DND-41 (cell line): ENCODE results near the gene BGN.

Experiments
- ATAC-seq: fragments of 200-7000 bp; cut with Tn5 transposase; 3 replicates; pipeline ENCODE4 v1.9.1; 2021; ENCODE audit warnings: low read depth; ENCODE audit not compliant: insufficient read depth
- DNase-seq: peaks from one replicate; pipeline ENCODE4 v3.0.0-alpha.2; 2020
- H2AFZ ChIP-seq: 2 replicates; pipeline ENCODE4 v1.6.0; 2012; ENCODE audit warnings: low read depth, low read length
- H3K27ac ChIP-seq: 2 replicates; pipeline ENCODE4 v1.5.1; 2012; ENCODE audit warnings: low read length, inconsistent platforms
- H3K27me3 ChIP-seq: fragments of 200-600 bp; sonication (generic); 2 replicates; pipeline ENCODE4 v1.6.0; 2012; ENCODE audit warnings: low read length, mild to moderate bottlenecking, inconsistent platforms; ENCODE audit not compliant: insufficient read depth, poor library complexity
- H3K36me3 ChIP-seq: 2 replicates; pipeline ENCODE4 v1.5.1; 2012; ENCODE audit warnings: low read length, inconsistent platforms; ENCODE audit not compliant: insufficient read depth
- H3K4me1 ChIP-seq: 2 replicates; pipeline ENCODE4 v1.5.1; 2012; ENCODE audit warnings: mild to moderate bottlenecking, low read length; ENCODE audit not compliant: insufficient read depth
- H3K4me2 ChIP-seq: 2 replicates; pipeline ENCODE4 v1.6.0; 2012; ENCODE audit warnings: mild to moderate bottlenecking, moderate library complexity, low read length, inconsistent platforms; ENCODE audit not compliant: insufficient read depth
- H3K4me3 ChIP-seq, 2 experiments: fragments of 200-600 bp in 1 of 2; shearing (Covaris generic) in 1 of 2; 2 replicates each; pipeline ENCODE4 v1.5.1; 2012 to 2016; ENCODE audit warnings: inconsistent platforms in 2 of 2, low read length in 2 of 2, mild to moderate bottlenecking in 2 of 2, low read depth in 1 of 2, moderate library complexity in 1 of 2
- H3K79me2 ChIP-seq: 2 replicates; pipeline ENCODE4 v1.6.0; 2012; ENCODE audit warnings: low read length, inconsistent platforms; ENCODE audit not compliant: insufficient read depth
- H3K9ac ChIP-seq: 2 replicates; pipeline ENCODE4 v1.6.0; 2012; ENCODE audit warnings: low read depth, mild to moderate bottlenecking, inconsistent platforms, low read length, moderate library complexity
- H3K9me3 ChIP-seq: 2 replicates; pipeline ENCODE4 v1.5.1; 2012; ENCODE audit warnings: low read length, moderate library complexity, mild to moderate bottlenecking, inconsistent platforms; ENCODE audit not compliant: insufficient read depth, severe bottlenecking
- H4K20me1 ChIP-seq: 2 replicates; pipeline ENCODE4 v1.6.0; 2012; ENCODE audit warnings: low read length; ENCODE audit not compliant: insufficient read depth
- EZH2 ChIP-seq: IDR thresholded peaks from 3 replicates; pipeline ENCODE4 v1.6.1; 2012; ENCODE audit warnings: borderline replicate concordance, low read depth, mild to moderate bottlenecking, moderate library complexity, low read length, inconsistent platforms; ENCODE audit not compliant: severe bottlenecking
- TF ChIP-seq, protein P1 (sequence below): IDR thresholded peaks from 2 replicates; pipeline ENCODE4 v1.5.1; 2012; ENCODE audit warnings: borderline replicate concordance, low read length, moderate library complexity, mild to moderate bottlenecking; ENCODE audit not compliant: poor library complexity, severe bottlenecking; ENCODE audit errors: extremely low read depth

The BGN gene

DNA sequence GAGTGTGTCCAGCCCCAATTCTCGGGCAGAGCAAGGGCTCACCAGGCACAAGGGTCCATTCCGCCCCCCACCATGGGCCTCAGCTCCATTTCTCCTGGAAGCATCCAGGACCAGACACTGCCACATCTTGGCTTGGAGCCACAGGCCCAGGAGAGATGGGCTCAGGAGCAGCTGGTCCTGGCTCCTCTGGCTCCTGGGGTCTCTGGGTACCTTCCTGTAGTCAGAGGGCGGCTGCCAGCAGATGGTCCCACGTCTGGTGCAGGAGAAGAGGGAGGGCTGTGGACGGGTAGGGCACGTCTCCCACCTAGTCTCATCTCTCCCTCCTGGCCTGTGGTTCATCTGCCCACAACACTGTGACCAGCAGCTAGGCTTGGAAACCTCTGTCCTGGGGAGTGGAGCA is 30.7 kb downstream of the BGN start:
- H3K79me2 ChIP-seq: no peaks in the 10 kb centered on the region
- no peak overlapping the region for H2AFZ ChIP-seq
- H3K4me1 ChIP-seq: no peaks in the 10 kb centered on the region
- no peak overlapping the region for H3K4me2 ChIP-seq
- ATAC-seq (no peak), DNase-seq (no peak)
- no peak overlapping the region for H3K27ac ChIP-seq
- H3K9ac ChIP-seq: no peak overlapping the region
- no peaks in the 10 kb centered on the region for H3K27me3 ChIP-seq
- no peaks in the 10 kb centered on the region for H3K9me3 ChIP-seq
- H3K4me3 ChIP-seq: no peak overlapping the region
- TF ChIP-seq, protein P1, sequence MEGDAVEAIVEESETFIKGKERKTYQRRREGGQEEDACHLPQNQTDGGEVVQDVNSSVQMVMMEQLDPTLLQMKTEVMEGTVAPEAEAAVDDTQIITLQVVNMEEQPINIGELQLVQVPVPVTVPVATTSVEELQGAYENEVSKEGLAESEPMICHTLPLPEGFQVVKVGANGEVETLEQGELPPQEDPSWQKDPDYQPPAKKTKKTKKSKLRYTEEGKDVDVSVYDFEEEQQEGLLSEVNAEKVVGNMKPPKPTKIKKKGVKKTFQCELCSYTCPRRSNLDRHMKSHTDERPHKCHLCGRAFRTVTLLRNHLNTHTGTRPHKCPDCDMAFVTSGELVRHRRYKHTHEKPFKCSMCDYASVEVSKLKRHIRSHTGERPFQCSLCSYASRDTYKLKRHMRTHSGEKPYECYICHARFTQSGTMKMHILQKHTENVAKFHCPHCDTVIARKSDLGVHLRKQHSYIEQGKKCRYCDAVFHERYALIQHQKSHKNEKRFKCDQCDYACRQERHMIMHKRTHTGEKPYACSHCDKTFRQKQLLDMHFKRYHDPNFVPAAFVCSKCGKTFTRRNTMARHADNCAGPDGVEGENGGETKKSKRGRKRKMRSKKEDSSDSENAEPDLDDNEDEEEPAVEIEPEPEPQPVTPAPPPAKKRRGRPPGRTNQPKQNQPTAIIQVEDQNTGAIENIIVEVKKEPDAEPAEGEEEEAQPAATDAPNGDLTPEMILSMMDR: no peak
- TF ChIP-seq EZH2: no peak
- H4K20me1 ChIP-seq: no peaks in the 10 kb centered on the region
- no peaks in the 10 kb centered on the region for H3K36me3 ChIP-seq

DNA sequence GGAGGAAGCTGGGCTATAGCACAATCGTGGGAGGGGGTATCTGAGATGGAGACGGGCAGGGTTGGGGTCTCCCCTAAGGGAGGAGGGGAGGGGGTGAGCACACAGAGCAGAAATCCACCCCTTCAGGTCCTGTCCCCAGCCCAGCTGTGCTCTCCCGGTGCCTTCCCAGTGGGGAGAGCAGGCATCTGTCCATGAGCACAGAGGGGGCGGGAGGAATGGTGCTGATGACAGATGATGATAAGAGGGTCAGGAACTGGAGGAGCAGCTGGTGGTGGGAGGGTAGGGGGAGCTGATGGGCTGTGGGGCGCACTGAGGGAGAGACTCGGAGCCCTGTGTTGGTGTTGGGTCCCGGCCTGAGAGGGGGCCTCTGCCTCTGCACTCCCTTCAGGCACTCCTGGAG is 31.3 kb downstream of the BGN start:
- no peak overlapping the region for H3K4me3 ChIP-seq
- H3K36me3 ChIP-seq: no peaks in the 10 kb centered on the region
- no peak overlapping the region for H3K27ac ChIP-seq
- H4K20me1 ChIP-seq: no peaks in the 10 kb centered on the region
- H2AFZ ChIP-seq: no peak overlapping the region
- H3K9ac ChIP-seq: no peak overlapping the region
- H3K27me3 ChIP-seq: no peaks in the 10 kb centered on the region
- no peaks in the 10 kb centered on the region for H3K9me3 ChIP-seq
- no peak overlapping the region for H3K4me2 ChIP-seq
- TF ChIP-seq, protein P1: no peak
- no peak for TF ChIP-seq EZH2
- no peaks in the 10 kb centered on the region for H3K79me2 ChIP-seq
- ATAC-seq: no peak
- no peak for DNase-seq
- no peaks in the 10 kb centered on the region for H3K4me1 ChIP-seq

DNA sequence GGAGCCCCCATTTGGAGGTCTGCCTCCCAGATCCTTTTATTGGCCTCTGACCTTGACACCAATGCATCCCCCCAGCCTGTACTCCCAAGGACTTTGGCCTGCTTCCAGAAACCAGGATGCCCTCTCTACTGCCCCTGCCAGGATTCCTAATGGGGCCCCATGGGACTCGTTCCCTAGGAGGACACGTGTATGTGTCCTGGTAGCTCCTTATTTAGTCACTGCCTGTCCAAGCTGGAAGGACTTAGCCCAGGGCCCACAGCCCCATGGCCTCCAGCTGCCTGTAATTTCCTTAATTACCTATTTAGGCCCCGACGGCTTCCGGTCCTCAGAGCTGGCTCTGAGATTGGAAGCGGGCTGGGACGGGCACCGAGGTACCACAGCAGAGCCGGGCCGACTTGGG is 32.0 kb downstream of the BGN start:
- DNase-seq: no peak
- no peak overlapping the region for H3K4me3 ChIP-seq
- H3K27ac ChIP-seq: no peak overlapping the region
- H2AFZ ChIP-seq: no peak overlapping the region
- H4K20me1 ChIP-seq: no peaks in the 10 kb centered on the region
- H3K9me3 ChIP-seq: no peaks in the 10 kb centered on the region
- H3K4me1 ChIP-seq: no peaks in the 10 kb centered on the region
- H3K79me2 ChIP-seq: no peaks in the 10 kb centered on the region
- TF ChIP-seq EZH2: no peak
- TF ChIP-seq, protein P1: no peak
- H3K4me2 ChIP-seq: no peak overlapping the region
- no peak overlapping the region for H3K9ac ChIP-seq
- no peak for ATAC-seq
- no peaks in the 10 kb centered on the region for H3K27me3 ChIP-seq
- H3K36me3 ChIP-seq: no peaks in the 10 kb centered on the region

DNA sequence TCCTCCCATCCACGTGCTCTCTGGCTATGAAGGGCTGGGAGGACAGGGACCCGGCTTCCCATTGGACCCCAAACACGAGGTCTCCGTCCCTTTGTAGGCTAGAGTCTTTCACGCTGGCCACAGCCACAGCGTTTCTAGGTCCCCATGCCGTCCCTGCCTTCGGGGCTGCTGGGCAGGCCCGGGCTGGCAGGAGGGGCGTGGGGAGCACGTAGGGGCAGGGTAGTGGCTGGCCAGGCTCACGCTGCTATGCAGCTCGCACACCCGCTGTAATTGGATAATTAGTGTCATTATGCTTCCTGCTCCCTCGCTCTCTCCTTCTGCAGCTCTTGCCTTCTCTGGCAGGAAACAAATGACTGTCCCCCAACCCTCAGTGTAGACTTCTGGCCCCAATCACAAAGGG is 32.4 kb downstream of the BGN start:
- no peak for ATAC-seq
- TF ChIP-seq, protein P1: no peak
- no peak for TF ChIP-seq EZH2
- no peaks in the 10 kb centered on the region for H4K20me1 ChIP-seq
- H3K4me2 ChIP-seq: no peak overlapping the region
- H3K4me1 ChIP-seq: no peaks in the 10 kb centered on the region
- no peak overlapping the region for H3K9ac ChIP-seq
- no peak for DNase-seq
- no peaks in the 10 kb centered on the region for H3K79me2 ChIP-seq
- no peaks in the 10 kb centered on the region for H3K9me3 ChIP-seq
- H3K36me3 ChIP-seq: no peaks in the 10 kb centered on the region
- no peak overlapping the region for H3K27ac ChIP-seq
- no peak overlapping the region for H3K4me3 ChIP-seq
- no peak overlapping the region for H2AFZ ChIP-seq
- H3K27me3 ChIP-seq: no peaks in the 10 kb centered on the region
